ENCODE measurements around the gene PEX6. TPM values are rescaled to one million over a fixed set of nuclear protein-coding genes. Genes with fewer than 3 reads are reported as not detected.

PEX6 gene
- total and polyA plus RNA-seq, 2 donors from 2014 or later = 18.0 to 22.6 TPM

GRCh38 chr6:42970871-42971612 lies 7.9 kb downstream of the PEX6 start:
- intact Hi-C loops (cut with DNase I) = no loop called here
- Histone ChIP-seq H3K36me3 (ENCODE audit: control insufficient read depth in 2 of 3, insufficient read depth in 3 of 3, low read length in 3 of 3) (peaks cover 0 to 13% (median 3%) of the 10 kb centered on the region in 3 donors), H3K27me3 (ENCODE audit: control insufficient read depth, insufficient read depth, low read length) (no peaks in the 10 kb centered on the region), H3K9ac (ENCODE audit: low read length in 3 of 3) (no peak overlapping the region), H3K9me3 (ENCODE audit: control insufficient read depth in 2 of 3, insufficient read depth in 1 of 3, low read length in 3 of 3) (no peaks in the 10 kb centered on the region), H3K27ac (ENCODE audit: low read depth in 2 of 2, low read length in 2 of 2) (no peak overlapping the region), H3K4me1 (ENCODE audit: control insufficient read depth in 2 of 3, insufficient read depth in 2 of 3, low read depth in 1 of 3, low read length in 3 of 3) (no peaks in the 10 kb centered on the region), H3K4me3 (ENCODE audit: low read length in 3 of 3) (no peak overlapping the region)
- TF ChIP-seq, protein P1, sequence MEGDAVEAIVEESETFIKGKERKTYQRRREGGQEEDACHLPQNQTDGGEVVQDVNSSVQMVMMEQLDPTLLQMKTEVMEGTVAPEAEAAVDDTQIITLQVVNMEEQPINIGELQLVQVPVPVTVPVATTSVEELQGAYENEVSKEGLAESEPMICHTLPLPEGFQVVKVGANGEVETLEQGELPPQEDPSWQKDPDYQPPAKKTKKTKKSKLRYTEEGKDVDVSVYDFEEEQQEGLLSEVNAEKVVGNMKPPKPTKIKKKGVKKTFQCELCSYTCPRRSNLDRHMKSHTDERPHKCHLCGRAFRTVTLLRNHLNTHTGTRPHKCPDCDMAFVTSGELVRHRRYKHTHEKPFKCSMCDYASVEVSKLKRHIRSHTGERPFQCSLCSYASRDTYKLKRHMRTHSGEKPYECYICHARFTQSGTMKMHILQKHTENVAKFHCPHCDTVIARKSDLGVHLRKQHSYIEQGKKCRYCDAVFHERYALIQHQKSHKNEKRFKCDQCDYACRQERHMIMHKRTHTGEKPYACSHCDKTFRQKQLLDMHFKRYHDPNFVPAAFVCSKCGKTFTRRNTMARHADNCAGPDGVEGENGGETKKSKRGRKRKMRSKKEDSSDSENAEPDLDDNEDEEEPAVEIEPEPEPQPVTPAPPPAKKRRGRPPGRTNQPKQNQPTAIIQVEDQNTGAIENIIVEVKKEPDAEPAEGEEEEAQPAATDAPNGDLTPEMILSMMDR (IDR thresholded peaks at IDR 0.05; ENCODE audit: borderline replicate concordance, extremely low read depth, insufficient read depth) = no peak
- FAIRE-seq (no peak), DNase-seq (no peak)

DNA sequence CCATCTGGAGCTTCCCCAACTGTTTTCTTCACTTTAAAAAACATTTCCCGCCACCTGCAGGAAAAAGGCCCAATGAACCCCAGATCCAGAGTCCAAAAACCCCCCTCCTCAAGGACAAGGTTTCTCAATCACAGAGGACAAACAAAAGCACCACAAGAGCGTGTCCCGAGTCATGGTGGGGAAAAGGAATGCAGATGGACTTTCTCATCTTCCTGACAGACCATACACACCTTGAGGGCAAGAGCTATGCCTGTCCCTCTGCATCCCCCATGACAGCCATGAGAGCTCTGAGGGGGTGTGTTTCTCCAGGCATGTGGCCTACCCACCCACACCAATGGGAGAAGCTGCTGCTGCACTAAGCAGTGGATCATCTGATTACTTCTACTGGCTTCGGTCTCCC lies 9.0 kb downstream of the PEX6 start:
- no peak overlapping the region for H3K9ac ChIP-seq (ENCODE audit: low read length in 3 of 3)
- TF ChIP-seq, protein P1 (IDR thresholded peaks at IDR 0.05; ENCODE audit: borderline replicate concordance, extremely low read depth, insufficient read depth) = no peak
- intact Hi-C loops (cut with DNase I) = no loop called here
- no peak overlapping the region for H3K4me3 ChIP-seq (ENCODE audit: low read length in 3 of 3)
- no peak for FAIRE-seq
- H3K36me3 ChIP-seq (ENCODE audit: control insufficient read depth in 2 of 3, insufficient read depth in 3 of 3, low read length in 3 of 3) = peaks cover 0 to 18% (median 3%) of the 10 kb centered on the region in 3 donors
- H3K27ac ChIP-seq (ENCODE audit: low read depth in 2 of 2, low read length in 2 of 2) = no peak overlapping the region
- DNase-seq = no peak
- no peaks in the 10 kb centered on the region for H3K9me3 ChIP-seq (ENCODE audit: control insufficient read depth in 2 of 3, insufficient read depth in 1 of 3, low read length in 3 of 3)
- no peaks in the 10 kb centered on the region for H3K4me1 ChIP-seq (ENCODE audit: control insufficient read depth in 2 of 3, insufficient read depth in 2 of 3, low read depth in 1 of 3, low read length in 3 of 3)
- no peaks in the 10 kb centered on the region for H3K27me3 ChIP-seq (ENCODE audit: control insufficient read depth, insufficient read depth, low read length)

GRCh38 chr6:42969431-42969830 lies 9.6 kb downstream of the PEX6 start:
- no peak overlapping the region for H3K9ac ChIP-seq (ENCODE audit: low read length in 3 of 3)
- H3K27me3 ChIP-seq (ENCODE audit: control insufficient read depth, insufficient read depth, low read length) = no peaks in the 10 kb centered on the region
- intact Hi-C loops (cut with DNase I) = no loop called here
- TF ChIP-seq, protein P1 (IDR thresholded peaks at IDR 0.05; ENCODE audit: borderline replicate concordance, extremely low read depth, insufficient read depth) = no peak
- FAIRE-seq = no peak
- no peak for DNase-seq
- no peak overlapping the region for H3K27ac ChIP-seq (ENCODE audit: low read depth in 2 of 2, low read length in 2 of 2)
- peaks cover 0 to 18% (median 5%) of the 10 kb centered on the region in 3 donors for H3K36me3 ChIP-seq (ENCODE audit: control insufficient read depth in 2 of 3, insufficient read depth in 3 of 3, low read length in 3 of 3)
- H3K9me3 ChIP-seq (ENCODE audit: control insufficient read depth in 2 of 3, insufficient read depth in 1 of 3, low read length in 3 of 3) = no peaks in the 10 kb centered on the region
- no peaks in the 10 kb centered on the region for H3K4me1 ChIP-seq (ENCODE audit: control insufficient read depth in 2 of 3, insufficient read depth in 2 of 3, low read depth in 1 of 3, low read length in 3 of 3)
- no peak overlapping the region for H3K4me3 ChIP-seq (ENCODE audit: low read length in 3 of 3)
